SJSA1 (cell line): ENCODE results near the gene CFAP52. TPM values are rescaled to one million over a fixed set of nuclear protein-coding genes. Genes with fewer than 3 reads are reported as not detected.
"Not testable (repeated sequence)": the region's sequence is repeated elsewhere in the genome, so short reads cannot be mapped to it uniquely, and the experiment has no call there.

ENCODE experiments used
- DNase-seq, 2 experiments: peaks; one replicate each; pipeline ENCODE4 v3.0.0-alpha.2; 2015 to 2020; ENCODE audit warnings: low spot score in 2 of 2, low read depth in 1 of 2
- H3K27ac ChIP-seq: fragments of 250-450 bp; sonication (Bioruptor Pico); 2 replicates; pipeline ENCODE4 v1.5.1; 2020; ENCODE audit warnings: mild to moderate bottlenecking, moderate library complexity
- H3K27me3 ChIP-seq: fragments of 250-450 bp; sonication (Bioruptor Pico); replicated peaks from 2 replicates; pipeline ENCODE4 v1.5.1; 2020; ENCODE audit warnings: mild to moderate bottlenecking, moderate library complexity
- H3K36me3 ChIP-seq: fragments of 250-450 bp; sonication (Bioruptor Pico); 2 replicates; pipeline ENCODE4 v1.5.1; 2020; ENCODE audit warnings: mild to moderate bottlenecking
- H3K4me1 ChIP-seq: fragments of 250-450 bp; sonication (Bioruptor Pico); replicated peaks from 2 replicates; pipeline ENCODE4 v1.6.1; 2021; ENCODE audit warnings: mild to moderate bottlenecking
- H3K4me3 ChIP-seq: fragments of 250-450 bp; sonication (Bioruptor Pico); 2 replicates; pipeline ENCODE4 v1.5.1; 2020; ENCODE audit warnings: mild to moderate bottlenecking
- H3K9me3 ChIP-seq: fragments of 250-450 bp; sonication (Bioruptor Pico); replicated peaks from 2 replicates; pipeline ENCODE4 v1.5.1; 2020; ENCODE audit warnings: mild to moderate bottlenecking
- total RNA-seq: library from RNA; depleted of rRNA; stranded (reverse); fragments of >200 nt; shearing (Covaris generic); gene quantifications from 2 replicates; pipeline ENCODE4 v1.2.3, GENCODE V29; 2014

The CFAP52 gene
- total RNA-seq, 1 experiment from 2014 or later = not detected

DNA sequence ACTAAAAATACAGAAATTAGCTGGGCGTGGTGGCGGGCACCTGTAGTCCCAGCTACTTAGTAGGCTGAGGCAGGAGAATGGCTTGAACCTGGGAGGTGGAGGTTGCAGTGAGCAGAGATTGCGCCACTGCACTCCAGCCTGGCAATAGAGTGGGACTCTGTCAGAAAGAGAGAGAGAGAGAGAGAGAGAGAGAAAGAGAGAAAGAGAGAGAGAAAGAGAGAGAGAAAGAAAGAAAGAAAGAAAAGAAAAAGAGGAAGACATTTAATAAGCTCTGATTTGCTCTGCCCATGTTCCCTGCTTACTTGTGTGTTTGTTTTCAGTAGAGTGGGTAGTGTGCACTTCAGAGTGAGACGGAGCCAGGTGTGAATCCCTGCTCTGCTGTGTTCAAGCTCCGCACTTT is 21.2 kb downstream of the CFAP52 start:
- H3K36me3 ChIP-seq, H3K9me3 ChIP-seq, H3K4me1 ChIP-seq, H3K27me3 ChIP-seq, H3K27ac ChIP-seq, DNase-seq, H3K4me3 ChIP-seq: not testable (repeated sequence)

DNA sequence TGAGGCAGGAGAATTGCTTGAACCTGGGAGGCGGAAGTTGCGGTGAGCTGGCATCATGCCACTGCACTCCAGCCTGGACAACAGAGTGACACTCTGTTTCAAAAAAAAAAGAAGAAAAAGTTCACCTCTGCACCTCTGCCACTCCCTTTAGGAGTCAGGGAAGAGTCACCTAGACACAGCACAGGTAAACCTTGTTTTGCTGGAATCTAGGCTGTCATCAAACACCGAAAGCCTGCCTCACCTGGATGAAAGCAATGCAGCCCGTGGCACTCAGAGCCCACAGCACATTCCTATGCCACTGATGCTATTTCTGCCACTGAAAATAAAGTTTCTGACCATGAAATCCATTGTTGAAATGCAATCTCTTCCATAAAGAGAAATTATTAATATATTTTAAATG is 22.2 kb downstream of the CFAP52 start:
- H3K9me3 ChIP-seq = no peaks in the 10 kb centered on the region
- no peaks in the 10 kb centered on the region for H3K27me3 ChIP-seq

DNA sequence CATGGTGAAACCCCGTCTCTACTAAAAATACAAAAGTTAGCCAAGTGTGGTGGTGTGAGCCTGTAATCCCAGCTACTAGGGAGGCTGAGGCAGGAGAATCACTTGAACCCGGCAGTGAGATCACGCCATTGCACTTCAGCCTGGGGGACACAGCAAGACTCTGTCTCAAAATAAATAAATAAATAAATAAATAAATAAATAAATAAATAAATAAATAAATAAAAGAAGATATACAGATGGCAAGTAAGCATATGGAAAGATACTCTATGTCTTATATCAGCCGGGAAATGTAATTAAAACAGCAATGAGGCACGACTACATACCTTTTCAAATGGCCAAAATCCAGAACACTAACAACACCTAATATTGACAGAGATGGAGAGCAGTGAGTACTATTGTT is 28.1 kb downstream of the CFAP52 start:
- not testable (repeated sequence) for H3K4me3 ChIP-seq, H3K9me3 ChIP-seq, H3K27ac ChIP-seq, H3K36me3 ChIP-seq, H3K27me3 ChIP-seq, H3K4me1 ChIP-seq, DNase-seq

More for the DNA sequence above, 22.2 kb downstream of the CFAP52 start:
- Histone ChIP-seq H3K4me3 (no peak overlapping the region), H3K4me1 (no peaks in the 10 kb centered on the region), H3K27ac (no peak overlapping the region), H3K36me3 (no peaks in the 10 kb centered on the region)
- DNase-seq = no peak

DNA sequence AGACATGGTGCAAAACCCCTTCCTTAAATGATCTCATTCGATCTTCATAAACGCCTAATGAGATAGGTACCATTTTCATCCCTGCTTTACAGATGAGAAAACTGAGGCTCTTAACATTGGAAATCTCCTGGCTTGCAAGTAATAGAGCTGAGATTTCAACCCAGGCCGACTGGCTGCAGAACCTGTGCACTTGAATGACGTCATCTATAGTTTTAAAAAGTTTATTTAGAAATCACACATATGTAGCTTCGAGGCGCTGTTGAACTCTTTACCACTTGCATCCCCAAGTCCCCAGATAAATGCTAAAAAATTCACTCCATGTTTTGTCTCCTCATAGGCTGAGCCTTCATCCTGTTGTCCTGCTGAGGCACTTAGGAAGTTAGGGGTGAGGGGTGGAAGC is 30.0 kb downstream of the CFAP52 start:
- H3K4me1 ChIP-seq = no peaks in the 10 kb centered on the region
- H3K27me3 ChIP-seq = no peaks in the 10 kb centered on the region
- DNase-seq = no peak
- no peaks in the 10 kb centered on the region for H3K9me3 ChIP-seq
- H3K36me3 ChIP-seq = no peaks in the 10 kb centered on the region
- H3K27ac ChIP-seq = no peak overlapping the region
- no peak overlapping the region for H3K4me3 ChIP-seq

DNA sequence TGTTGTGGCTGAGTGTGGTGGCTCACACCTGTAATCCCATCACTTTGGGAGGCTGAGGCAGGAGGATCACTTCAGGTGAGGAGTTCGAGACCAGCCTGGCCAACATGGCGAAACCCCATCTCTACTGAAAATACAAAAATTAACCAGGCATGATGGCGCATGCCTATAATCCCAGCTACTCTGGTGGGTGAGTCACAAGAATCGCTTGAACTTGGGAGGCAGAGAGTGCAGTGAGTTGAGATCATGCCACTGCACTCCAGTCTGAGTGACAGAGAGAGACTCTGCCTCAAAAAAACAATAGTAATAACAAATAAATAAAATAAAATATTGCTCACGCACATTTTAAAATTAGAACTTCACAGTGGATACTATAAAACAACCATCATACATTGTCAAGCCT is 30.6 kb downstream of the CFAP52 start:
- not testable (repeated sequence) for H3K27ac ChIP-seq, H3K36me3 ChIP-seq, H3K4me1 ChIP-seq, H3K27me3 ChIP-seq, DNase-seq, H3K4me3 ChIP-seq, H3K9me3 ChIP-seq

DNA sequence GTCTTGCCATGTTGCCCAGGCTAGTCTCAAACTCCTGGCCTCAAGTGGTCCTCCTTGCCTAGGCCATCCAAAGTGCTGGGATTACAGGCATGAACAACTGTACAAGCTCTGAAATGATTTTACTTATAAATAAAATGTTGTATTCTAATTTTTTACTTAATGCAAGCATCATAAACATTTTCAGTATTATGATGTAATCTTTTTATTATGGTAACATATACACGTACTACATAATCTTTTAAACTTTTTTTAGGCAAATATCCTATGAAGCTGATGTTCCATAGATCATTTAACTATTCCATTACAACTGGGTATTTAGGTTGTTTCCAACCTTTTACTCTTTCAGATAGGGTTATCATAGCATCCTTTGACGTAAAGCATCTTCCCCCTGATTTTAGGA is 35.1 kb downstream of the CFAP52 start:
- Histone ChIP-seq H3K36me3 (no peaks in the 10 kb centered on the region), H3K27me3 (no peaks in the 10 kb centered on the region), H3K27ac (no peak overlapping the region), H3K4me1 (no peaks in the 10 kb centered on the region), H3K9me3 (no peaks in the 10 kb centered on the region), H3K4me3 (no peak overlapping the region)
- no peak for DNase-seq

DNA sequence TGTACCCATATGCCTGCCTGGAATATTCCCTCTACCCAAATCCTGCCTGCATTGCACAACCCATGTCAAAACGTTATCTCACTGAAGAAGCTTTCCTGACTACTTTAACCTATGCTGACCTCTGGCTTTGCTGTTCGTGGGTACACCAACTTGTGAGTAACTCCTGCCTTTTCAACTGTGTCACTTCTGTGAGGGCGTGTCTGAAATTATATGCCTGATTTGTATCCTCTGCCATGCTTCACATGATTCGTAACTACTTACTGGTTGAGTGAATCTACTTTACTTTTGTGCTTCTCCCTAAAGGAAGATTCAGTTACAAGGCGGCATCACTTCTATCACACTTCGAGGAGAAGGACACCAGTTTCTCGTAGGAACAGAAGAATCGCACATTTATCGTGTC is 35.6 kb downstream of the CFAP52 start:
- Histone ChIP-seq H3K36me3 (no peaks in the 10 kb centered on the region), H3K27me3 (no peaks in the 10 kb centered on the region), H3K4me1 (no peaks in the 10 kb centered on the region), H3K4me3 (no peak overlapping the region), H3K9me3 (no peaks in the 10 kb centered on the region), H3K27ac (no peak overlapping the region)
- no peak for DNase-seq

DNA sequence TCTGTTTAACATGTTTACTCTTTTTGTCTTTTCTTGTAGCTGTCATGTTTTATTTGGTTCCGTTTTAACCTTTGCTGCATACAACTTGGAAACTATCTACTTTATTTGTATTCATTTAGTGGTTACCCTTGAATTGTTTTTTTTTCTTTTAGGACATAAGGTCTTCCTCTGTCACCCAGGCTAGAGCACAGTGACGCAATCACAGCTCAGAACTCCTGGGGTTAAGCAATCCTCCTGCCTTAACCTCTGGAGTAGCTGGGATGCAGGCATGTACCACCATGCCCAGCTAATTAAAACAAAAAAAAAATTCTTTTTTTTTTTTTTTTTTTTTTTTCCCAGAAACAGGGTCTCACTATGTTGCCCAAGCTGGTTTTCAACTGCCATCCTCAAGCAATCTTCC is 39.0 kb downstream of the CFAP52 start:
- no peak overlapping the region for H3K4me3 ChIP-seq
- H3K9me3 ChIP-seq = no peaks in the 10 kb centered on the region
- H3K27ac ChIP-seq = no peak overlapping the region

DNA sequence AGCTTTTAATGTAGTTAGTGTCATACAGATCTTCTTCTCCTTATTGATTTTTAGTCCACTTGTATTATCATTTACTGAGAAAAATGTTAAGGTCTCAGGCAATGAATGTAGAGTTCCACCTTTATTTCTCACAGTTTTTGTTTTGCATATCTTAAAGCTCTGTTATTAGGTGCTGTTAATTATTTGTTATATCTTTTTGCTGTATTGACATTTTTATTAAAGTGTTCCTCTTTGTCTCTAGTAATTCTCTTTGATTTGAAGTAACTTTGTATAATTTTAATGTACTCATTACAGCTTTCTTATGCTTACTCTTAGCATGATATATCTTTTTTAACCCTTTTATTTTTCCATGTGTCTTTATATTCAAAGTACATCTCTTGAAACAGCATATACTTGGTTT is 46.5 kb downstream of the CFAP52 start:
- no peaks in the 10 kb centered on the region for H3K9me3 ChIP-seq
- H3K27me3 ChIP-seq = no peaks in the 10 kb centered on the region
- no peak for DNase-seq
- no peak overlapping the region for H3K4me3 ChIP-seq
- H3K36me3 ChIP-seq = no peaks in the 10 kb centered on the region
- no peaks in the 10 kb centered on the region for H3K4me1 ChIP-seq
- H3K27ac ChIP-seq = no peak overlapping the region

More for the DNA sequence above, 39.0 kb downstream of the CFAP52 start:
- no peaks in the 10 kb centered on the region for H3K4me1 ChIP-seq
- H3K36me3 ChIP-seq = no peaks in the 10 kb centered on the region
- no peak for DNase-seq
- H3K27me3 ChIP-seq = no peaks in the 10 kb centered on the region

DNA sequence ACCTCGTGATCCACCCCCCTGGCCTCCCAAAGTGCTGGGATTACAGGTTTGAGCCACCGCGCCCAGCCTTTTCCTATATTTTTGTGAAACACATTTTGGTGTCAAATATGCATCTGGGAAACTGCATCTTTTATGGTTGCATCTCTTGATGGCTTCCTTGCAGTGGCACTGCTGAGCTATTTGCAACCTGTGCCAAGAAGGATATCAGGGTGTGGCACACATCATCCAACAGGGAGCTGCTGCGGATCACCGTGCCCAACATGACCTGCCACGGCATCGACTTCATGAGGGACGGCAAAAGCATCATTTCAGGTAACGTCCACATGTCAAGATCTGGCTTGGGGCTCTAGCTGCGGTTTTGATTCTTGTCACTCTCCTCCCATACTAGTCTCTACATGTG is 52.1 kb downstream of the CFAP52 start:
- Histone ChIP-seq H3K36me3 (no peaks in the 10 kb centered on the region), H3K4me1 (no peaks in the 10 kb centered on the region), H3K27ac (no peak overlapping the region), H3K9me3 (no peaks in the 10 kb centered on the region), H3K27me3 (no peaks in the 10 kb centered on the region), H3K4me3 (no peak overlapping the region)
- no peak for DNase-seq

DNA sequence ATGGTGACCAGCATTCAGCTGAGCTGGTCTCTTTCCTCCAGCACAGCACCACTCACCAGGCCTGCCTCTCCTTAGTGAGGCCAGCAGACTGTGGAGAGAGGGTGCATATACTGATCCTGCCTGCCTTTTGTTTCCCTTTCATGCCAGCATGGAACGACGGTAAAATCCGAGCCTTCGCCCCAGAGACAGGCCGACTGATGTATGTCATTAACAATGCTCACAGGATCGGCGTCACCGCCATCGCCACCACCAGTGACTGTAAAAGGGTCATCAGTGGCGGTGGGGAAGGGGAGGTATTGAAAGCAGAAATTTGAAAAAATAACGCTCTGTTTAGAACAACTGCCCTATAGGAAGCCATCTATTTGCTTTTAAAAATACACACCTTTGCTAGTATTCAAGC is 56.3 kb downstream of the CFAP52 start:
- no peaks in the 10 kb centered on the region for H3K9me3 ChIP-seq
- no peak overlapping the region for H3K4me3 ChIP-seq

DNA sequence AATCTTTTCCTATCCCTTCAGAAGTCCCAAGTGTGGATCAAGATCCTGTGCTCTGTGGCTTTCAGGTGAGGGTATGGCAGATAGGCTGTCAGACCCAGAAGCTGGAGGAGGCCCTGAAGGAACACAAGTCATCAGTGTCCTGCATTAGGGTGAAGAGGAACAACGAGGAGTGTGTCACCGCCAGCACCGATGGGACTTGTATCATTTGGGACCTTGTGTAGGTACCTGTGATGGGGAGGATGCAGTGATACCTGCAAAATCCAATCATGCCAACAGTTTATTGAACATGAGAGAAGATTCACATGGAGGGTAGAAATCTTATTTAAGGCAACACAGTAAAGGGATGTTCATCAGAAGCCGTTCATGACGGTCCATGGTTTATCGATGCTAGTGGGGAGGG is 58.9 kb downstream of the CFAP52 start:
- Histone ChIP-seq H3K36me3 (no peaks in the 10 kb centered on the region), H3K27me3 (no peaks in the 10 kb centered on the region), H3K4me3 (no peak overlapping the region), H3K27ac (no peak overlapping the region), H3K9me3 (no peaks in the 10 kb centered on the region), H3K4me1 (no peaks in the 10 kb centered on the region)
- DNase-seq = no peak

More for the DNA sequence above, 56.3 kb downstream of the CFAP52 start:
- DNase-seq = no peak
- Histone ChIP-seq H3K36me3 (no peaks in the 10 kb centered on the region), H3K4me1 (no peaks in the 10 kb centered on the region), H3K27ac (no peak overlapping the region), H3K27me3 (no peaks in the 10 kb centered on the region)

DNA sequence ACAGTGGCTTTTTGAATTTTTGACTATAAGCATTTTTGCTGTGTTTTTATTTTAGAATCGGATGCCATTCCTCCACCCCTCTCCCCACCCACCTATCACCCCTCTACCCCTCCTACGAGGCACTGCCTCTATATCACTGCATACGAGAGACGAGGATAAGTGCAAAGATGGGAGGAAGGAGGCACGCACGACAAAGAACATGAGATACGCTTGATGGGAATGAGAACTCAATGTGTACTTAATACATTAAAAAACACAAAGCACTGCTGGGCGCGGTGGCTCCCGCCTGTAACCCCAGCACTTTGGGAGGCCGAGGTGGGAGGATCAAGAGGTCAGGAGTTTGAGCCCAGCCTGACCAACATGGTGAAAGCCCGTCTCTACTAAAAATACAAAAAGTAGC is 60.1 kb downstream of the CFAP52 start:
- Histone ChIP-seq H3K4me1 (no peaks in the 10 kb centered on the region), H3K9me3 (no peaks in the 10 kb centered on the region), H3K36me3 (no peaks in the 10 kb centered on the region), H3K27ac (no peak overlapping the region), H3K27me3 (no peaks in the 10 kb centered on the region), H3K4me3 (no peak overlapping the region)
- DNase-seq = no peak

DNA sequence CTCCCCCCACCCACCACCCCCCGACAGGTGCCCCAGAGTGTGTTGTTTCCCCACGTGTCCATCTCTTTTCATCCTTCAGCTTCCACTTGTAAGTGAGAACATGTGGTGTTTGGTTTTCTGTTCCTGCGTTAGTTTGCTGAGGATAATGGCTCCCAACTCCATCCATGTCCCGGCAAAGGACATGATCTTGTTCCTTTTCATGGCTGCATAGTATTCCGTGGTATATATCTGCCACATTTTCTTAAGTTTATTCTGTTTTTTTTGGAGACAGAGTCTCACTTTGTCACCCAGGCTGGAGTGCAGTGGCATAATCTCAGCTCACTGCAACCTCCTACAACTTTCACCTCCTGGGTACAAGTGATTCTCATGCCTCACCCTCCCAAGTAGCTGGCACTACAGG is 63.9 kb downstream of the CFAP52 start:
- not testable (repeated sequence) for H3K36me3 ChIP-seq, DNase-seq, H3K27me3 ChIP-seq, H3K27ac ChIP-seq, H3K9me3 ChIP-seq, H3K4me3 ChIP-seq
- peaks cover 17% of the 10 kb centered on the region for H3K4me1 ChIP-seq

DNA sequence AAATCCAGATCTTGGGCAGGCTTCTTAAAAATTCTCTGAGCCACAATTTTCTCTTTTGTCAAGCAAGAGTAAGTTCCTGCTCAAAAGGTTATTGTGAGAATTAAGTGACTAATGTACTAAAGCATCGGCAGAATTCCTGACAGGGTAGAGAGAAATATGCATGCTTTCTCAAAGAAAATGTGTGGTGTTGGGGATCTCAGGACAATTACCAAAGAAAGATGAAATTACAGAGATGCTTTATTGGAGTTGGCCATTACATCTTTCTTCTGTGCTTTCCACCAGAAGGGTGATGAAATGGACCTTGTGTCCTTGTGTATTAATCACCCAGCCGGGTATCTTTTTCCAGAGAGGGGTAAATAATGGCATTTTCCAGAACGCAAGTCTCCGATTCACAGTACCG is 67.2 kb downstream of the CFAP52 start:
- peaks cover 38% of the 10 kb centered on the region for H3K4me1 ChIP-seq
- 0 out of 2 replicates have a peak, but pooled peaks cover 3% of the 10 kb centered on the region for H3K9me3 ChIP-seq
- no peaks in the 10 kb centered on the region for H3K36me3 ChIP-seq
- H3K4me3 ChIP-seq = no peak overlapping the region
- DNase-seq = no peak
- no peak overlapping the region for H3K27ac ChIP-seq
- H3K27me3 ChIP-seq = no peaks in the 10 kb centered on the region
